Keratinocyte (primary cell): ENCODE data around the gene RPN1.

Source experiments
- EZH2 ChIP-seq: IDR thresholded peaks from one replicate; pipeline ENCODE4 v1.6.1; 2012; ENCODE audit warnings: inconsistent platforms, mild to moderate bottlenecking, low read length, moderate library complexity
- TF ChIP-seq, protein P1 (sequence below), 3 experiments: IDR thresholded peaks in 1 of 3; conservative IDR thresholded peaks in 1 of 3; optimal IDR thresholded peaks in 1 of 3; 2 replicates in 2 of 3; 3 replicates in 1 of 3; pipeline versions ENCODE3 to v1.5.1; 2011; ENCODE audit warnings: low read length in 3 of 3, mild to moderate bottlenecking in 3 of 3, moderate library complexity in 2 of 3, control low read depth in 1 of 3, inconsistent platforms in 1 of 3; ENCODE audit not compliant: insufficient read depth in 2 of 3; ENCODE audit errors: extremely low read depth in 1 of 3

DNA sequence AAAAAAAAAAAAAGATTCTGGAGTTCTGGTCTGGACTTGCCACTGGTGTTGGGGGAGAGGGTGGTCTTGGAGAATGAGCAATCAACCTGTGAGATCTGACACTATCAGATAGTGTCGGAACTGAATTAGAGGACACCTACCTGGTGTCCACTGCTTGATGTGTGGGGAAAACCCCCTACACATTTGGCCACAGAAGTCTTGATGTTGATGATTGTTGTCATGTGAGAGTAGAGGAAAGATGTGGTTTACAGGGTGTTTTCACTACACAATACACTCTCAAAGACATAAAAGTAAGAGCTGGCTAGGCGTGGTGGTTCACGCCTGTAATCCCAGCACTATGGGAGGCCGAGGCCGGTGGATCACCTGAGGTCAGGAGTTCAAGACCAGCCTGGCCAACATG is 38.4 kb upstream of the RPN1 start:
- TF ChIP-seq, protein P1, sequence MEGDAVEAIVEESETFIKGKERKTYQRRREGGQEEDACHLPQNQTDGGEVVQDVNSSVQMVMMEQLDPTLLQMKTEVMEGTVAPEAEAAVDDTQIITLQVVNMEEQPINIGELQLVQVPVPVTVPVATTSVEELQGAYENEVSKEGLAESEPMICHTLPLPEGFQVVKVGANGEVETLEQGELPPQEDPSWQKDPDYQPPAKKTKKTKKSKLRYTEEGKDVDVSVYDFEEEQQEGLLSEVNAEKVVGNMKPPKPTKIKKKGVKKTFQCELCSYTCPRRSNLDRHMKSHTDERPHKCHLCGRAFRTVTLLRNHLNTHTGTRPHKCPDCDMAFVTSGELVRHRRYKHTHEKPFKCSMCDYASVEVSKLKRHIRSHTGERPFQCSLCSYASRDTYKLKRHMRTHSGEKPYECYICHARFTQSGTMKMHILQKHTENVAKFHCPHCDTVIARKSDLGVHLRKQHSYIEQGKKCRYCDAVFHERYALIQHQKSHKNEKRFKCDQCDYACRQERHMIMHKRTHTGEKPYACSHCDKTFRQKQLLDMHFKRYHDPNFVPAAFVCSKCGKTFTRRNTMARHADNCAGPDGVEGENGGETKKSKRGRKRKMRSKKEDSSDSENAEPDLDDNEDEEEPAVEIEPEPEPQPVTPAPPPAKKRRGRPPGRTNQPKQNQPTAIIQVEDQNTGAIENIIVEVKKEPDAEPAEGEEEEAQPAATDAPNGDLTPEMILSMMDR (optimal IDR thresholded peaks at IDR 0.05 in 1 of 3, IDR thresholded peaks at IDR 0.05 in 1 of 3, conservative IDR thresholded peaks at IDR 0.05 in 1 of 3; ENCODE audit: extremely low read depth in 1 of 3, insufficient read depth in 2 of 3, low read length in 3 of 3): no peak
- no peak for TF ChIP-seq EZH2
